ENCODE data around the gene LRRTM4. TPM values are rescaled to one million over a fixed set of nuclear protein-coding genes. Genes with fewer than 3 reads are reported as not detected.

Gene LRRTM4
- total RNA-seq, 1 experiment from 2014 or later: 0.13 TPM

- Histone ChIP-seq H3K36me3 (ENCODE audit: insufficient read depth, low read length, poor library complexity, severe bottlenecking) (no peaks in the 10 kb centered on the region), H3K9me3 (ENCODE audit: low read depth, low read length, poor library complexity, severe bottlenecking) (no peaks in the 10 kb centered on the region), H3K27ac (ENCODE audit: low read depth, low read length, poor library complexity, severe bottlenecking) (no peak overlapping the region), H3K4me3 (ENCODE audit: low read depth, low read length, poor library complexity, severe bottlenecking) (no peak overlapping the region), H3K27me3 (replicated peaks; ENCODE audit: insufficient read depth, low read depth, low read length, poor library complexity) (no peaks in the 10 kb centered on the region), H3K4me1 (ENCODE audit: insufficient read depth, low read length, poor library complexity, severe bottlenecking) (peaks cover 6% of the 10 kb centered on the region)
- intact Hi-C loops (cut with micrococcal nuclease; ENCODE audit: unreplicated experiment): no loop called here
- DNase-seq (ENCODE audit: low spot score): peak; percentile 50
- CTCF ChIA-PET: no interaction called here
- BruUV-seq (replicated peaks): no TSS peak
- TF ChIP-seq EZH2 (IDR thresholded peaks at IDR 0.05; ENCODE audit: borderline replicate concordance, low read depth, low read length, poor library complexity, severe bottlenecking): no peak
- TF ChIP-seq, protein P1, sequence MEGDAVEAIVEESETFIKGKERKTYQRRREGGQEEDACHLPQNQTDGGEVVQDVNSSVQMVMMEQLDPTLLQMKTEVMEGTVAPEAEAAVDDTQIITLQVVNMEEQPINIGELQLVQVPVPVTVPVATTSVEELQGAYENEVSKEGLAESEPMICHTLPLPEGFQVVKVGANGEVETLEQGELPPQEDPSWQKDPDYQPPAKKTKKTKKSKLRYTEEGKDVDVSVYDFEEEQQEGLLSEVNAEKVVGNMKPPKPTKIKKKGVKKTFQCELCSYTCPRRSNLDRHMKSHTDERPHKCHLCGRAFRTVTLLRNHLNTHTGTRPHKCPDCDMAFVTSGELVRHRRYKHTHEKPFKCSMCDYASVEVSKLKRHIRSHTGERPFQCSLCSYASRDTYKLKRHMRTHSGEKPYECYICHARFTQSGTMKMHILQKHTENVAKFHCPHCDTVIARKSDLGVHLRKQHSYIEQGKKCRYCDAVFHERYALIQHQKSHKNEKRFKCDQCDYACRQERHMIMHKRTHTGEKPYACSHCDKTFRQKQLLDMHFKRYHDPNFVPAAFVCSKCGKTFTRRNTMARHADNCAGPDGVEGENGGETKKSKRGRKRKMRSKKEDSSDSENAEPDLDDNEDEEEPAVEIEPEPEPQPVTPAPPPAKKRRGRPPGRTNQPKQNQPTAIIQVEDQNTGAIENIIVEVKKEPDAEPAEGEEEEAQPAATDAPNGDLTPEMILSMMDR (conservative IDR thresholded peaks at IDR 0.05; ENCODE audit: low read depth, low read length): no peak
- POLR2A ChIA-PET (ENCODE audit: low non-redundant PET): no interaction called here
Measured at GRCh38 chr2:77228391-77228790, 293.8 kb downstream of the LRRTM4 start.

GRCh38 chr2:77210725-77211124 lies 311.5 kb downstream of the LRRTM4 start:
- BruUV-seq (replicated peaks): no TSS peak
- no peak overlapping the region for H3K4me3 ChIP-seq (ENCODE audit: low read depth, low read length, poor library complexity, severe bottlenecking)
- no peaks in the 10 kb centered on the region for H3K9me3 ChIP-seq (ENCODE audit: low read depth, low read length, poor library complexity, severe bottlenecking)
- no peaks in the 10 kb centered on the region for H3K36me3 ChIP-seq (ENCODE audit: insufficient read depth, low read length, poor library complexity, severe bottlenecking)
- H3K27ac ChIP-seq (ENCODE audit: low read depth, low read length, poor library complexity, severe bottlenecking): no peak overlapping the region
- H3K27me3 ChIP-seq (replicated peaks; ENCODE audit: insufficient read depth, low read depth, low read length, poor library complexity): no peaks in the 10 kb centered on the region
- POLR2A ChIA-PET (ENCODE audit: low non-redundant PET): no interaction called here
- CTCF ChIA-PET: no interaction called here
- intact Hi-C loops (cut with micrococcal nuclease; ENCODE audit: unreplicated experiment): no loop called here
- no peaks in the 10 kb centered on the region for H3K4me1 ChIP-seq (ENCODE audit: insufficient read depth, low read length, poor library complexity, severe bottlenecking)
- DNase-seq (ENCODE audit: low spot score): no peak
- TF ChIP-seq EZH2 (IDR thresholded peaks at IDR 0.05; ENCODE audit: borderline replicate concordance, low read depth, low read length, poor library complexity, severe bottlenecking): no peak
- TF ChIP-seq, protein P1 (conservative IDR thresholded peaks at IDR 0.05; ENCODE audit: low read depth, low read length): no peak

DNA sequence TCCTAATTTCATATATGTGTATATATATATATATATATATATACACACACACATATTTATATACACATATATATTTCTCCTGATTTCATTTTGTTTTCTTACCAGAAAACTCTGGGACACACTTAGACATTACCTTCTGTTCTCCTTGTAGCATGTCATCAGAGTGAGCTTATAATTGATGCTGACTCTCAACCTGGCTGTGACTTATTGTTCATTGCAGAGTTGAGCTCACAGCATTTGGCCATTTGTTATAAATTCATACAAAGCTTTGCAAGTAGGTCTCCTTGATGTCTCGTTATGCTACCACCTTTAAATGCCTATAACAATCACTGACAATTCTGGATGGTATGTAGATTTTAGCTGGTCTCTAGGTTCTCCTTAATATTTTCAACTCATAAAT lies 314.8 kb downstream of the LRRTM4 start:
- intact Hi-C loops (cut with micrococcal nuclease; ENCODE audit: unreplicated experiment): no loop called here
- H3K27ac ChIP-seq (ENCODE audit: low read depth, low read length, poor library complexity, severe bottlenecking): no peak overlapping the region
- no peaks in the 10 kb centered on the region for H3K36me3 ChIP-seq (ENCODE audit: insufficient read depth, low read length, poor library complexity, severe bottlenecking)
- POLR2A ChIA-PET (ENCODE audit: low non-redundant PET): no interaction called here
- no peaks in the 10 kb centered on the region for H3K4me1 ChIP-seq (ENCODE audit: insufficient read depth, low read length, poor library complexity, severe bottlenecking)
- TF ChIP-seq, protein P1 (conservative IDR thresholded peaks at IDR 0.05; ENCODE audit: low read depth, low read length): no peak
- TF ChIP-seq EZH2 (IDR thresholded peaks at IDR 0.05; ENCODE audit: borderline replicate concordance, low read depth, low read length, poor library complexity, severe bottlenecking): no peak
- H3K9me3 ChIP-seq (ENCODE audit: low read depth, low read length, poor library complexity, severe bottlenecking): no peaks in the 10 kb centered on the region
- CTCF ChIA-PET: no interaction called here
- DNase-seq (ENCODE audit: low spot score): no peak
- H3K4me3 ChIP-seq (ENCODE audit: low read depth, low read length, poor library complexity, severe bottlenecking): no peak overlapping the region
- H3K27me3 ChIP-seq (replicated peaks; ENCODE audit: insufficient read depth, low read depth, low read length, poor library complexity): no peaks in the 10 kb centered on the region
- no TSS peak for BruUV-seq (replicated peaks)

Measured in A673 (cell line).